IPS-15b (cell line): Measurements from ENCODE around the gene RCE1.
A peak's percentile ranks its signal among the peaks of the same experiment; 100 is the strongest.

ENCODE experiments used
- H3K27me3 ChIP-seq: one replicate; pipeline ENCODE4 v1.6.1; 2013; ENCODE audit warnings: low read length; ENCODE audit not compliant: control insufficient read depth, insufficient read depth
- H3K36me3 ChIP-seq: one replicate; pipeline ENCODE4 v1.6.1; 2013; ENCODE audit warnings: low read length; ENCODE audit not compliant: control insufficient read depth, insufficient read depth
- H3K4me1 ChIP-seq: one replicate; pipeline ENCODE4 v1.6.1; 2013; ENCODE audit warnings: mild to moderate bottlenecking, low read length; ENCODE audit not compliant: control insufficient read depth, insufficient read depth
- H3K4me3 ChIP-seq: one replicate; pipeline ENCODE4 v1.5.1; 2013; ENCODE audit warnings: low read depth, low read length
- H3K9ac ChIP-seq: one replicate; pipeline ENCODE4 v1.6.1; 2013; ENCODE audit warnings: low read depth, mild to moderate bottlenecking, low read length
- H3K9me3 ChIP-seq: one replicate; pipeline ENCODE4 v1.6.1; 2013; ENCODE audit warnings: mild to moderate bottlenecking, low read length; ENCODE audit not compliant: control insufficient read depth, insufficient read depth

Gene RCE1

GRCh38 chr11:66886671-66887221, 43.5 kb downstream of the RCE1 start:
- H3K36me3 ChIP-seq = no peaks in the 10 kb centered on the region
- peak overlapping the region; percentile 29 for H3K9ac ChIP-seq
- no peaks in the 10 kb centered on the region for H3K27me3 ChIP-seq
- H3K9me3 ChIP-seq = no peaks in the 10 kb centered on the region
- H3K4me3 ChIP-seq = no peak overlapping the region
- H3K4me1 ChIP-seq = peaks cover 3% of the 10 kb centered on the region

- Histone ChIP-seq H3K9me3 (no peaks in the 10 kb centered on the region), H3K36me3 (no peaks in the 10 kb centered on the region), H3K4me3 (no peak overlapping the region), H3K9ac (no peak overlapping the region), H3K4me1 (peaks cover 3% of the 10 kb centered on the region), H3K27me3 (no peaks in the 10 kb centered on the region)
These were observed 44.3 kb downstream of the RCE1 start for GRCh38 chr11:66887526-66887925.

DNA sequence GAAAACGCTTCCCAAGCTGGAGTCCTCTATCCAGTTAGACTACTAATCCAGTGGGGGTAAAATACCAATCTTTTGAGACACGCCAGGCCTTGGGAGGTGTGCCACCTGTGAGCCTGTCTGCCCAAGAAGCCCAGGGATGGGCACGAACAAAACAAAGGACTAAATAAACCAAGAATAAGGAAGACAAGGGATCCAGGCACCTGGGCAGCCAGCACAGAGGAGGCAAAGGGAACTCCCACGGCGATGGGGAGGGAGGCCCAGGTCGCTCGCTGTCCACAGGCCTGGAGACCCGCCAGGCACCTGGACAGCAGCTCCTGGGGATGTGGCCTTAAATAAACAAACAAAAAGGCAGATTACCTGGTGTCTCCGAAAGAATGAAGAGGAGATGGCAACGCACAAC, 45.0 kb downstream of the RCE1 start:
- no peaks in the 10 kb centered on the region for H3K36me3 ChIP-seq
- H3K9me3 ChIP-seq = no peaks in the 10 kb centered on the region
- H3K4me3 ChIP-seq = no peak overlapping the region
- peaks cover 3% of the 10 kb centered on the region for H3K4me1 ChIP-seq
- H3K9ac ChIP-seq = no peak overlapping the region
- no peaks in the 10 kb centered on the region for H3K27me3 ChIP-seq

GRCh38 chr11:66889960-66890359, 46.7 kb downstream of the RCE1 start:
- no peaks in the 10 kb centered on the region for H3K27me3 ChIP-seq
- H3K9ac ChIP-seq = no peak overlapping the region
- peaks cover 3% of the 10 kb centered on the region for H3K4me1 ChIP-seq
- H3K36me3 ChIP-seq = no peaks in the 10 kb centered on the region
- no peaks in the 10 kb centered on the region for H3K9me3 ChIP-seq
- H3K4me3 ChIP-seq = no peak overlapping the region

GRCh38 chr11:66891851-66892660, 48.8 kb downstream of the RCE1 start:
- Histone ChIP-seq H3K4me3 (no peak overlapping the region), H3K4me1 (peaks cover 3% of the 10 kb centered on the region), H3K9me3 (no peaks in the 10 kb centered on the region), H3K9ac (no peak overlapping the region), H3K36me3 (no peaks in the 10 kb centered on the region), H3K27me3 (no peaks in the 10 kb centered on the region)

DNA sequence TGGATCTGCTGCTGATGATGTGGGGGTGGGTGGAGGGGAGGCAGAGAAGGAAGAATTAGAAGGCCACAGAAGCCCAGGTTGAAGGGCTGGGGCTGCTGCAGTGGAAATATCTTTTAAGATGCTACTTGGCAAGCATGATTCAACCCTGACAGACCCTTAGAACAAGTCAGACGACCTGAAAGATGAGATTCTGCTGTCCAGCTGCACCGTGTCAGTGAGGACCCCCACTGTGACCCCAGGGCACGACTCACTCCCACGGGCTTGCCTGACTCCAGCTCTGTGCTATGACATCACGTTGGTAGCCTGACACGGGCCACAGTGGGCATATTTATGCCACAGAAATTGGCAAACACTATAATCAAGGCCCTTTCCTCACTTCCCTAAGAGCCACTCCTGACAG, 49.7 kb downstream of the RCE1 start:
- Histone ChIP-seq H3K4me3 (no peak overlapping the region), H3K9ac (no peak overlapping the region), H3K9me3 (no peaks in the 10 kb centered on the region), H3K36me3 (no peaks in the 10 kb centered on the region), H3K27me3 (no peaks in the 10 kb centered on the region), H3K4me1 (peaks cover 3% of the 10 kb centered on the region)

DNA sequence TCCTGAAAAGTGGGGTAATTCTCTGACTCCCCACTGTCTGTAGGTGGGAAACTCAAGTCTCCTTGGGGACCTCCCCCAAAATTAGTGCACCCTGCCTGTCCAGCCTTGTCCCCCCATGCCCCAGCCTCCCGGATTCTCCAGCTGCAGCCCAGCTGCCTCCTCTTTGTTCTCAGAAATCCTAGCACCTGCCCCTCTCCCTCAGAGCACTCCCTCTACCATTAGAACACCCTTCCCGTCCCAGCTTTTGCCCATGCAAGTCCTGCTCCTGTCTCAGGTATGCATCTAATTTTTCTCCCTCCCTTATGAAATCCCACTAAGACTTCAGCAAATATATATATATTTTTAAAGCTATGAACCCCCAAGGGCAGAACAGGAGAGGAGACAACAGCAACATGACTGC, 50.9 kb downstream of the RCE1 start:
- Histone ChIP-seq H3K27me3 (no peaks in the 10 kb centered on the region), H3K36me3 (no peaks in the 10 kb centered on the region), H3K9ac (no peak overlapping the region), H3K9me3 (no peaks in the 10 kb centered on the region), H3K4me3 (no peak overlapping the region), H3K4me1 (peaks cover 3% of the 10 kb centered on the region)
